Osteocyte (in vitro differentiated cells): Measurements from ENCODE around the gene RIIAD1. TPM values are rescaled to one million over a fixed set of nuclear protein-coding genes. Genes with fewer than 3 reads are reported as not detected.

Source experiments
- DNase-seq: peaks from one replicate; pipeline ENCODE4 v3.0.0; 2021; ENCODE audit warnings: mixed read lengths; ENCODE audit not compliant: unreplicated experiment; ENCODE audit errors: extremely low spot score
- H3K27ac Mint-ChIP-seq: one replicate; pipeline ENCODE4 v1.8.0; 2021; ENCODE audit warnings: mild to moderate bottlenecking, mixed read lengths; ENCODE audit not compliant: unreplicated experiment
- H3K27me3 Mint-ChIP-seq: one replicate; pipeline ENCODE4 v1.8.0; 2021; ENCODE audit warnings: mixed read lengths; ENCODE audit not compliant: unreplicated experiment
- H3K36me3 Mint-ChIP-seq: one replicate; pipeline ENCODE4 v1.8.0; 2021; ENCODE audit warnings: mixed read lengths; ENCODE audit not compliant: unreplicated experiment
- H3K4me1 Mint-ChIP-seq: one replicate; pipeline ENCODE4 v1.8.0; 2021; ENCODE audit warnings: mixed read lengths; ENCODE audit not compliant: unreplicated experiment
- H3K4me3 Mint-ChIP-seq: one replicate; pipeline ENCODE4 v1.8.0; 2021; ENCODE audit warnings: mild to moderate bottlenecking, moderate library complexity, mixed read lengths; ENCODE audit not compliant: unreplicated experiment
- H3K9me3 Mint-ChIP-seq: one replicate; pipeline ENCODE4 v1.8.0; 2021; ENCODE audit warnings: mixed read lengths; ENCODE audit not compliant: unreplicated experiment
- total RNA-seq: library from RNA; stranded (reverse); gene quantifications from 2 replicates; pipeline ENCODE4 v1.2.1, GENCODE V29; 2021
- TF ChIP-seq, protein P1 (sequence below): fragments of 200-600 bp; sonication (generic); IDR thresholded peaks from 2 replicates; pipeline ENCODE4 v1.5.0; 2021; ENCODE audit warnings: antibody characterized with exemption, mild to moderate bottlenecking, moderate library complexity

Gene RIIAD1
- total RNA-seq, 1 donor from 2014 or later: not detected

DNA sequence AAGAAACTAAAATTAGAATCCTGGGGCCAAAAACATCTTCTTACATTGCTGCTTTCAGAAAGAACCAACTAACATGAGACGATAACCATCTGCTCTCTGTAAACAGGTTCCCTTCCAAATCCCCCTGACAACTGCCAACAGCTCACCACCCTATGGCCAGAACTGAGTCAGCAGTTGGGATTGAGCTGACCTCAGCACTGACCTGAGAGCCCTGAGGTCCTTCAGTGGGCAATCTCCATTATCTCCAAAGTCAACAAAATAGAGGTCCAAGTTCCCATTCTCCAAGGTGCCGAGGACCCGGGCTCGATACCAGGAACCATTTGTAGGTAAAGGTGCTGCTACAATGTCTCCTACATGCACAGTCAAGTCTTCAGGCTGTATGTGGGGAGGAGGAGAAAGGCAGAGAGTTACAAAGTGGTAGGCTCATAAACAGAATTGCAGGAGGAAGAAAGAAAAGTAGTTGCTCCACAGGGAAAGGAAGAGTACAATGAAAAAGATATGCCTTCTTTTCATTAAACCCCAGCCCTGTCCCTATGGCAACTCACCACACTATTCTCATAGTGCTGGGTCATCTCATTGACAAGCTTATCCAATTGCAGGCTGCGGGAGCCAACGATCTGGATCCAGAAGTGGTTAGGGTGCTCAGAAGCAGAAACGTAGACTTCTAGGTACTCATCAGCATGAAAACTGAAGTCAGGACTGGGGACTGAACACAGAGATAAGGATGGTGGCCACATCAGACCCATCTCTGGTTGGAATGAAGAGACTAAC is 54.8 kb downstream of the RIIAD1 start:
- Mint-ChIP-seq H3K27ac (no peak overlapping the region), H3K27me3 (no peaks in the 10 kb centered on the region), H3K4me3 (no peak overlapping the region)

DNA sequence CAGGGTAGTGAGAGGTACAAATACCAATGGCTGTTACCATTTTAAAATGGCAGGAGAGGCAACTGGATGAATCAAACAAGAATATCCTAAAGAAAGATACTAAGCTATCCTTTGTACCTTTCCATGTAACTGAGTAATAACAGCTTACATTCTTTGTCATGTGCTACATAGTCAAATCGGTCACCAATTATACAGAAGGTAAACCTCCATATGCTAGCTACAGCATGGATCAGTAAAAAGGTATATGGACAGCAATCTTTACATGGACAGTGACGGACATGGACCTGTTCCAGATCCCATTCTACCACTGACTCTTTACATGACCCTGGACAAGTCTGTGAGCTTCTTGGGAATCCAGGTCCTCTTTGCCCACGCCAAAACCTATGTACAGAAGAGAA is 55.3 kb downstream of the RIIAD1 start:
- H3K9me3 Mint-ChIP-seq: no peaks in the 10 kb centered on the region
- no peaks in the 10 kb centered on the region for H3K27me3 Mint-ChIP-seq
- TF ChIP-seq, protein P1, sequence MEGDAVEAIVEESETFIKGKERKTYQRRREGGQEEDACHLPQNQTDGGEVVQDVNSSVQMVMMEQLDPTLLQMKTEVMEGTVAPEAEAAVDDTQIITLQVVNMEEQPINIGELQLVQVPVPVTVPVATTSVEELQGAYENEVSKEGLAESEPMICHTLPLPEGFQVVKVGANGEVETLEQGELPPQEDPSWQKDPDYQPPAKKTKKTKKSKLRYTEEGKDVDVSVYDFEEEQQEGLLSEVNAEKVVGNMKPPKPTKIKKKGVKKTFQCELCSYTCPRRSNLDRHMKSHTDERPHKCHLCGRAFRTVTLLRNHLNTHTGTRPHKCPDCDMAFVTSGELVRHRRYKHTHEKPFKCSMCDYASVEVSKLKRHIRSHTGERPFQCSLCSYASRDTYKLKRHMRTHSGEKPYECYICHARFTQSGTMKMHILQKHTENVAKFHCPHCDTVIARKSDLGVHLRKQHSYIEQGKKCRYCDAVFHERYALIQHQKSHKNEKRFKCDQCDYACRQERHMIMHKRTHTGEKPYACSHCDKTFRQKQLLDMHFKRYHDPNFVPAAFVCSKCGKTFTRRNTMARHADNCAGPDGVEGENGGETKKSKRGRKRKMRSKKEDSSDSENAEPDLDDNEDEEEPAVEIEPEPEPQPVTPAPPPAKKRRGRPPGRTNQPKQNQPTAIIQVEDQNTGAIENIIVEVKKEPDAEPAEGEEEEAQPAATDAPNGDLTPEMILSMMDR: no peak
- no peak overlapping the region for H3K4me3 Mint-ChIP-seq
- no peak for DNase-seq
- peaks cover 2% of the 10 kb centered on the region for H3K36me3 Mint-ChIP-seq
- no peak overlapping the region for H3K27ac Mint-ChIP-seq
- H3K4me1 Mint-ChIP-seq: no peaks in the 10 kb centered on the region

More for the DNA sequence above, 54.8 kb downstream of the RIIAD1 start:
- Mint-ChIP-seq H3K9me3 (no peaks in the 10 kb centered on the region), H3K4me1 (no peaks in the 10 kb centered on the region), H3K36me3 (no peaks in the 10 kb centered on the region)
- DNase-seq: no peak
- TF ChIP-seq, protein P1: no peak

DNA sequence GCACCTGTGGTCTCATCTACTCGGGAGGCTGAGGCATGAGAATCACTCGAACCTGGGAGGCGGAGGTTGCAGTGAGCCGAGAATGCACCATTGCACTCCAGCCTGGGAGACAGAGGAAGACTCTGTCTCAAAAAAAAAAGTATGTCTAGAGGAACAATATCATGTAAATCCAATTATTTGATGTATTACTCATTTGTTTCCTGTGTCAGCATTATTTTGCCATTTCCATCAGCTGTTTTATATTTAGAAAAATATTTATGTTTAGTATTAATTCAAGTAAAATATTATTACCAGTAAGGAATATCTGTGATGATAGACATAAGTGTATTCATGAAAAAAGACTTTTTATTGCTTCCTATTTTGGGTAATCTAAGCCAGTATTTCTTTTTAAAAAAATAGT is 56.0 kb downstream of the RIIAD1 start:
- TF ChIP-seq, protein P1: no peak
- Mint-ChIP-seq H3K27ac (no peak overlapping the region), H3K4me1 (no peaks in the 10 kb centered on the region), H3K4me3 (no peak overlapping the region), H3K9me3 (no peaks in the 10 kb centered on the region), H3K27me3 (no peaks in the 10 kb centered on the region), H3K36me3 (peaks cover 2% of the 10 kb centered on the region)
- no peak for DNase-seq

Other genes starting within 250 kb of the RIIAD1 start
- 0.99 and 1.7 TPM in 2 replicates for gene CGN, start 210.1 kb upstream of the RIIAD1 start, total RNA-seq
- 7.1 and 9.0 TPM in 2 replicates for gene TUFT1, start 181.2 kb upstream of the RIIAD1 start, total RNA-seq
- 33.9 and 35.5 TPM in 2 replicates for gene SNX27, start 109.5 kb upstream of the RIIAD1 start, total RNA-seq
- gene CELF3, start 4.7 kb upstream of the RIIAD1 start, total RNA-seq: not detected in 2 replicates
- gene MRPL9, start 42.0 kb downstream of the RIIAD1 start, total RNA-seq: 67.4 and 73.0 TPM in 2 replicates
- 3.0 and 3.6 TPM in 2 replicates for gene TDRKH, start 69.0 kb downstream of the RIIAD1 start, total RNA-seq
- not detected in 2 replicates for gene LINGO4, start 83.9 kb downstream of the RIIAD1 start, total RNA-seq
- not detected in 2 replicates for gene RORC, start 110.3 kb downstream of the RIIAD1 start, total RNA-seq
- not detected in 2 replicates for gene C2CD4D, start 118.3 kb downstream of the RIIAD1 start, total RNA-seq
- not detected in 2 replicates for gene THEM5, start 132.2 kb downstream of the RIIAD1 start, total RNA-seq
- gene THEM4, start 188.0 kb downstream of the RIIAD1 start, total RNA-seq: 11.8 and 12.3 TPM in 2 replicates